Astrocyte (in vitro differentiated cells and primary cell): ENCODE results near the gene ZNF239.

Experiments used
- CTCF ChIP-seq: IDR thresholded peaks from 2 replicates; pipeline ENCODE4 v1.5.1; 2011; ENCODE audit warnings: low read depth, mild to moderate bottlenecking, inconsistent platforms, low read length, moderate library complexity; ENCODE audit not compliant: insufficient read depth
- EZH2 ChIP-seq: IDR thresholded peaks from 2 replicates; pipeline ENCODE4 v1.6.1; 2012; ENCODE audit warnings: mild to moderate bottlenecking, low read length, inconsistent platforms; ENCODE audit not compliant: insufficient read depth

- no peak for TF ChIP-seq CTCF
- TF ChIP-seq EZH2 = no peak
Measured at GRCh38 chr10:43591303-43591904, 17.0 kb upstream of the ZNF239 start.
